GM18519 (cell line): ENCODE results near the gene ZCCHC8.
"Not testable (repeated sequence)": the region's sequence is repeated elsewhere in the genome, so short reads cannot be mapped to it uniquely, and the experiment has no call there.

ENCODE experiments used
- ATAC-seq: cut with Tn5 transposase; IDR thresholded peaks from one replicate; pipeline ENCODE4 v1.9.1; 2021; ENCODE audit warnings: mild to moderate bottlenecking, moderate library complexity; ENCODE audit not compliant: unreplicated experiment, low FRiP score

ZCCHC8 gene

GRCh38 chr12:122513028-122513427, 12.3 kb upstream of the ZCCHC8 start:
- not testable (repeated sequence) for ATAC-seq

- no peak for ATAC-seq
These were observed 7.4 kb upstream of the ZCCHC8 start for GRCh38 chr12:122508163-122508562.

GRCh38 chr12:122506393-122506938, 5.7 kb upstream of the ZCCHC8 start:
- no peak for ATAC-seq

GRCh38 chr12:122505419-122506051, 4.8 kb upstream of the ZCCHC8 start:
- ATAC-seq = no peak

GRCh38 chr12:122503783-122504590, 3.3 kb upstream of the ZCCHC8 start:
- ATAC-seq = no peak

GRCh38 chr12:122503147-122503751, 2.5 kb upstream of the ZCCHC8 start:
- no peak for ATAC-seq

GRCh38 chr12:122501489-122501989, 807 bp upstream of the ZCCHC8 start:
- ATAC-seq = no peak

- no peak for ATAC-seq
These were observed 594 bp downstream of the ZCCHC8 start for GRCh38 chr12:122499991-122500684.

- no peak for ATAC-seq
These were observed 5.5 kb downstream of the ZCCHC8 start for GRCh38 chr12:122495258-122495657.

GRCh38 chr12:122493222-122493621, 7.5 kb downstream of the ZCCHC8 start:
- not testable (repeated sequence) for ATAC-seq

- ATAC-seq = no peak
These were observed 8.7 kb downstream of the ZCCHC8 start for GRCh38 chr12:122491991-122492390.

- ATAC-seq = no peak
These were observed 11.7 kb downstream of the ZCCHC8 start for GRCh38 chr12:122489038-122489437.

- not testable (repeated sequence) for ATAC-seq
These were observed 12.9 kb downstream of the ZCCHC8 start for GRCh38 chr12:122487807-122488206.

GRCh38 chr12:122486805-122487426, 13.8 kb downstream of the ZCCHC8 start:
- ATAC-seq = no peak

GRCh38 chr12:122486360-122486759, 14.4 kb downstream of the ZCCHC8 start:
- not testable (repeated sequence) for ATAC-seq

- ATAC-seq = not testable (repeated sequence)
These were observed 16.3 kb downstream of the ZCCHC8 start for GRCh38 chr12:122484385-122484784.

GRCh38 chr12:122483969-122484368, 16.8 kb downstream of the ZCCHC8 start:
- no peak for ATAC-seq

- no peak for ATAC-seq
These were observed 18.9 kb downstream of the ZCCHC8 start for GRCh38 chr12:122481861-122482260.

- ATAC-seq = no peak
These were observed 20.0 kb downstream of the ZCCHC8 start for GRCh38 chr12:122480753-122481152.

GRCh38 chr12:122474324-122474716, 26.4 kb downstream of the ZCCHC8 start:
- no peak for ATAC-seq
